ENCODE data around the gene PPP1R14C.

Gene PPP1R14C

GRCh38 chr6:150245148-150245935 is 102.5 kb downstream of the PPP1R14C start:
- no peak for DNase-seq (ENCODE audit: low read depth in 4 of 4, low spot score in 1 of 4)

GRCh38 chr6:150247803-150248202 is 105.0 kb downstream of the PPP1R14C start:
- DNase-seq (ENCODE audit: low read depth in 4 of 4, low spot score in 1 of 4): no peak

- DNase-seq (ENCODE audit: low read depth in 4 of 4, low spot score in 1 of 4): no peak
Observed at GRCh38 chr6:150248300-150248699, 105.5 kb downstream of the PPP1R14C start.

GRCh38 chr6:150249261-150249660 is 106.4 kb downstream of the PPP1R14C start:
- no peak for DNase-seq (ENCODE audit: low read depth in 4 of 4, low spot score in 1 of 4)

GRCh38 chr6:150250826-150251225 is 108.0 kb downstream of the PPP1R14C start:
- DNase-seq (ENCODE audit: low read depth in 4 of 4, low spot score in 1 of 4): no peak

DNA sequence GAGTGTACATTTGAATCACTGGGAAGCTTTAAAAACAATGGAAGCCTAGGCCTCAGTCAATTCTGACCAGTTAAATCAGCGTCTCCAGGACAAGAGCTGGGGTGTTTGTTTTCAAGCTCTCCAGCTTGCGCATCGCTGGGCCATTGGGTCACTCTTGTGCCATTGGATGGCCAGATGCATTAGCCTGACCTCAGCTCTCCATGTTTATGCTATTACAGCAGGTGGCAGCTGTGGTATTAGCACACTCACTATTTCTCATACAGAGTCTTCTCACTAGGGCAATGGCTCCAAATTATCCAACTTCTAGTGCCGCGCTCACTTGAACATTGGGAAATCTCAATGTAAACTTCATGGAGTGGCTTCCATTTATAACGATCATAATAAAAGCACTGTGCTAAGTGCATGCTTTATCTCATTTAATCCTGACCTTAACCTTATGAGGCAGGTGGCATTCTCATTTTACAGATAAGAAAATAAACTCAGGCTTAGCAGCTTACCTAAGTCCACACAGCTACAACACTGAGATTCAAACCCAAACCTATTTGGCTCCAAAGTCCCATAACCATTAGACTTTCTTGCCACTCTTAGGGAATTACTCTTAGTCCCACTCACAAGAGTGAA is 108.8 kb downstream of the PPP1R14C start:
- DNase-seq (ENCODE audit: low read depth in 4 of 4, low spot score in 1 of 4): no peak

DNA sequence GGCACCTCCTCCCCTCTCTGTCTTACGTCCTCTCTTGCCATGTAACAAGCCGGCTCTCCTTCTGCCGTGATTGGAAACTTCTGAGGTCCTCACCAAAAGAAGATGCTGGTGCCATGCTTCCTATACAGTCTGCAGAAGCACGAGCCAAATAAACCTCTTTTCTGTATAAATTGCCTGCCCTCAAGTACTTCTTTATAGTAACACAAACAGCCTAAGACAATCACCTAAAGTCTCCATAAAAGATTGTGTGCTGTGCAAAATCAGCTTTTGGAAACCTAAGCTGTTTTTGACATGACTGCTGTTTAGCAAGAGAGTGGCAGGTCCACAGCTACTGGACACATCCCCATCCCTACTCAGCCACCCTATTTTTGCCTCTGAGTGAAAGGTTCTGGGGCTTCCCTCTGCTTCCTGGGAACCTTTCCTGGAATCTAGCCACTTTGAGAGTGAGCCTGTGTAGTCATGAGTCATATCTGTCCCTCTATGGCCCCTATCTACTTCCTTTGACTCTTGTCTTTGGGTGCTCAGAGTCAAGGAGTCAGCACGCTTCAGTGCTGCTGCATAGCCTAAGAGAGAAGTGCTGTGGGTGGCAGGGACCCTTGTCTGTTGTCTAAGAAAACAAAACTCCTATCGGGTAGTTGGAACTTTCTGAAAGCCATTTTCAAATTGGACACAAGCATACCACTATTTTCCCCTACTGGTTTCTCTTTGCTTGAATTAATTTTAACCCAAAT is 110.0 kb downstream of the PPP1R14C start:
- DNase-seq (ENCODE audit: low read depth in 4 of 4, low spot score in 1 of 4): no peak

- DNase-seq (ENCODE audit: low read depth in 4 of 4, low spot score in 1 of 4): no peak
Observed at GRCh38 chr6:150253489-150253888, 110.6 kb downstream of the PPP1R14C start.

GRCh38 chr6:150254770-150255169 is 111.9 kb downstream of the PPP1R14C start:
- no peak for DNase-seq (ENCODE audit: low read depth in 4 of 4, low spot score in 1 of 4)

DNA sequence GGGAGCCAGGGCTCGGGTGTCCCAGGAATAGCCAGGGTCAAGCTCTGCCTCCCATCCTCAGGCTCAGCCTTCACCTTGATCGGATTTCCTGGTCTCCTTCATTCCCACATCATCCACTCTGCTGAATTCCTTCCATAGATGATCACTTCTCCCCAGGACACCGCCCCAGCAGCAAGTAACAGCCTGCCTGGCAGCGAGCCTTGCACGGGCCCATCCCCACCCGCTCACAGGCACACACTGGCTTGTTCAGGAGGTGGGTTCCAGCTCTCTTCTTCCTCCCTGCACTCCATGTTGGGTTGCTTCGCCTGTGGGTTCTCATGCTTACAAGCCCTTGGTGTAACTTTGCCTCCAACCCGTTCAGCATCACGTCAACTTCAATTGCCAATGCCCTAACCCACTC is 113.0 kb downstream of the PPP1R14C start:
- no peak for DNase-seq (ENCODE audit: low read depth in 4 of 4, low spot score in 1 of 4)

- DNase-seq (ENCODE audit: low read depth in 4 of 4, low spot score in 1 of 4): no peak
Observed at GRCh38 chr6:150256618-150257272, 113.9 kb downstream of the PPP1R14C start.

GRCh38 chr6:150258381-150258780 is 115.5 kb downstream of the PPP1R14C start:
- DNase-seq (ENCODE audit: low read depth in 4 of 4, low spot score in 1 of 4): no peak

GRCh38 chr6:150260931-150261330 is 118.1 kb downstream of the PPP1R14C start:
- DNase-seq (ENCODE audit: low read depth in 4 of 4, low spot score in 1 of 4): no peak

GRCh38 chr6:150261997-150262697 is 119.3 kb downstream of the PPP1R14C start:
- DNase-seq (ENCODE audit: low read depth in 4 of 4, low spot score in 1 of 4): no peak

GRCh38 chr6:150263765-150264404 is 121.0 kb downstream of the PPP1R14C start:
- DNase-seq (ENCODE audit: low read depth in 4 of 4, low spot score in 1 of 4): no peak

GRCh38 chr6:150266309-150266708 is 123.5 kb downstream of the PPP1R14C start:
- DNase-seq (ENCODE audit: low read depth in 4 of 4, low spot score in 1 of 4): no peak

DNA sequence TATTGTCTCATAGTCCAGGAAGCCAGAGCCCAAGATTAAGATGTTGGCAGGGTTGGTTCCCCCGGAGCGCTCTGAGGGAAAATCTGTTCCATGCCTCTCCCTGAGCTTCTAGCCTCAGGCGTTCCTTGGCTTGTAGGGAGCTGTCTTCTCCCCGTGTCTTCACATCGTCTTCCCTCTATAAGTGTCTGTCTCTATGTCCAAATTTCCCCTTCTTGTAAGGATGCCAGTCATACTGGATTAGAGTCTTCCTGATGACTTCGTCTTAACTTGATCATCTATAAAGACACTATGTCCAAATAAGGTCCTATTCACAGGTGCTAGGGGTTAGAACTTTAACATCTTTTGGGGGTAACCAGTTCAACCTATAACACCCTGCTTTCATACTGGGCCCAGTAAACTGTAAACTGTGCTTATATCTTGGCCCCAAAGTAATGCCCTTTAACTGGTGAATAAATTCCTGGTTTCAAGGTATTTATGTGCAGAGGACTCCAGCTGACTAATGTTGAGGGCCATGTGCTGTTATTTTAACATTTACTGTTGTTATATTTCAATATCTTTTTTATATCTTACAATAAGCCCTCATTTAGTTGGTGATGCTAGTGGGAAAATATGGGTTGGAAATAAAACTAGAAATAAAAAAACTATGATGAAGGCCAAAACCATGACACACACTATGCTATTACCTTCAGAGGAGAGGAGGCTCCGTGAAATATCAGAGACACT is 124.3 kb downstream of the PPP1R14C start:
- DNase-seq (ENCODE audit: low read depth in 4 of 4, low spot score in 1 of 4): no peak

- no peak for DNase-seq (ENCODE audit: low read depth in 4 of 4, low spot score in 1 of 4)
Observed at GRCh38 chr6:150267686-150268561, 125.1 kb downstream of the PPP1R14C start.

Measured in stimulated activated CD4-positive, alpha-beta T cell treated with anti-CD3 and anti-CD28 coated beads, Interleukin-1b, Interleukin-23, amount 100 ng/mL, for 24 hours (primary cell).